GM12878 (cell line): Measurements from ENCODE around the gene PLAC8. TPM values are rescaled to one million over a fixed set of nuclear protein-coding genes. Genes with fewer than 3 reads are reported as not detected.

Source experiments
- ATAC-seq: fragments of 200-7000 bp; cut with Tn5 transposase; 3 replicates; pipeline ENCODE4 v1.9.1; 2020; ENCODE audit warnings: mild to moderate bottlenecking, moderate library complexity
- BruUV-seq: library from RNA; stranded (reverse); fragments of 400-500 nt; replicated peaks from 2 replicates; lab custom pipeline; 2021; lab: Mats Ljungman, UMichigan
- CTCF ChIA-PET: fragments of 300-600 bp; sonication (Branson Sonifier 250); formaldehyde crosslinking; extraction: SDS; loops from one replicate; lab custom pipeline; 2021; ENCODE audit warnings: inconsistent platforms; lab: Yijun Ruan, JAX
- POLR2A ChIA-PET: fragments of 350-600 bp; formaldehyde crosslinking; extraction: SDS; loops from one replicate; lab custom pipeline; 2021; ENCODE audit warnings: inconsistent platforms; lab: Charles Lee
- RAD21 ChIA-PET: fragments of 300-600 bp; sonication (Branson Sonifier 250); formaldehyde crosslinking; loops from one replicate; lab custom pipeline; 2023; ENCODE audit warnings: antibody characterized with exemption; ENCODE audit not compliant: unreplicated experiment; lab: Charles Lee
- SMC1A ChIA-PET: fragments of 300-600 bp; sonication (Branson Sonifier 250); formaldehyde crosslinking; loops from one replicate; lab custom pipeline; 2023; ENCODE audit not compliant: unreplicated experiment, uncharacterized antibody; lab: Charles Lee
- DNase-seq: peaks from one replicate; pipeline ENCODE4 v3.0.0-alpha.2; 2011; ENCODE audit warnings: low read depth, low spot score
- FAIRE-seq: peaks from 3 replicates; lab custom pipeline; 2011; peaks lifted over from hg19 to GRCh38; lab: Jason Lieb, UNC
- H2AFZ ChIP-seq: 2 replicates; pipeline ENCODE4 v1.6.0; 2011; ENCODE audit warnings: low read depth, low read length, control low read depth; ENCODE audit not compliant: control insufficient read depth
- H3K27ac ChIP-seq: 2 replicates; pipeline ENCODE4 v1.5.1; 2011; ENCODE audit warnings: control low read depth; ENCODE audit not compliant: control insufficient read depth, insufficient read depth
- H3K27me3 ChIP-seq, 2 experiments: replicated peaks in 1 of 2; 2 replicates each; pipeline versions ENCODE4 v1.6.0 to v1.6.1; 2011; ENCODE audit warnings: low read length in 1 of 2; ENCODE audit not compliant: control insufficient read depth in 2 of 2, insufficient read depth in 2 of 2
- H3K36me3 ChIP-seq, 2 experiments: 2 replicates each; pipeline ENCODE4 v1.5.1; 2011; ENCODE audit warnings: low read length in 1 of 2; ENCODE audit not compliant: control insufficient read depth in 2 of 2, insufficient read depth in 2 of 2
- H3K4me1 ChIP-seq: 2 replicates; pipeline ENCODE4 v1.6.1; 2011; ENCODE audit warnings: mild to moderate bottlenecking, low read length, moderate library complexity, mixed read lengths; ENCODE audit not compliant: control insufficient read depth, insufficient read depth
- H3K4me2 ChIP-seq: 2 replicates; pipeline ENCODE4 v1.6.0; 2011; ENCODE audit warnings: control low read depth; ENCODE audit not compliant: control insufficient read depth, insufficient read depth
- H3K4me3 ChIP-seq: fragments of 200-600 bp; sonication (generic); 2 replicates; pipeline ENCODE4 v1.5.1; 2016
- H3K79me2 ChIP-seq: 2 replicates; pipeline ENCODE4 v1.6.0; 2011; ENCODE audit warnings: low read length; ENCODE audit not compliant: control insufficient read depth, insufficient read depth
- H3K9ac ChIP-seq: 2 replicates; pipeline ENCODE4 v1.8.0; 2011; ENCODE audit warnings: low read length, control low read depth, mixed read lengths; ENCODE audit not compliant: control insufficient read depth, insufficient read depth
- H3K9me3 ChIP-seq: replicated peaks from 3 replicates; pipeline ENCODE4 v1.5.1; 2011; ENCODE audit warnings: mild to moderate bottlenecking, low read length; ENCODE audit not compliant: control insufficient read depth, insufficient read depth
- H4K20me1 ChIP-seq: 2 replicates; pipeline ENCODE4 v1.6.0; 2011; ENCODE audit not compliant: control insufficient read depth, insufficient read depth
- BMI1 ChIP-seq: fragments of 450-650 bp; IDR thresholded peaks from 2 replicates; pipeline ENCODE4 v1.6.1; 2016; ENCODE audit warnings: mild to moderate bottlenecking, moderate library complexity, borderline replicate concordance
- HDGF ChIP-seq: fragments of 450-650 bp; IDR thresholded peaks from 2 replicates; pipeline ENCODE4 v1.6.1; 2016; ENCODE audit warnings: antibody characterized with exemption
- IKZF1 ChIP-seq: fragments of 450-650 bp; conservative IDR thresholded peaks from 2 replicates; pipeline ENCODE4 v1.6.1; 2017; ENCODE audit warnings: antibody characterized with exemption, mild to moderate bottlenecking
- IKZF2 ChIP-seq, 2 experiments: fragments of 450-650 bp; IDR thresholded peaks; 2 replicates each; pipeline ENCODE4 v1.6.1; 2017; ENCODE audit warnings: mild to moderate bottlenecking in 2 of 2, moderate library complexity in 2 of 2
- JUNB ChIP-seq: IDR thresholded peaks from 2 replicates; pipeline ENCODE4 v1.6.1; 2016; ENCODE audit warnings: antibody characterized with exemption, mild to moderate bottlenecking
- PRDM15 ChIP-seq: fragments of 450-650 bp; formaldehyde crosslinking; IDR thresholded peaks from 2 replicates; pipeline ENCODE4 v1.4.0; 2020; ENCODE audit warnings: mild to moderate bottlenecking, moderate library complexity
- RUNX3 ChIP-seq: IDR thresholded peaks from 2 replicates; pipeline ENCODE4 v1.6.1; 2012; ENCODE audit warnings: low read length, inconsistent platforms
- SMAD1 ChIP-seq: fragments of 450-650 bp; IDR thresholded peaks from 2 replicates; pipeline ENCODE4 v1.6.1; 2018; ENCODE audit warnings: mild to moderate bottlenecking, low read depth; ENCODE audit not compliant: partially characterized antibody
- YBX1 ChIP-seq: fragments of 450-650 bp; IDR thresholded peaks from 2 replicates; pipeline ENCODE4 v1.6.1; 2016; ENCODE audit warnings: antibody characterized with exemption
- WGBS: methylation state at CpG from one replicate; pipeline ENCODE4 v1.1.6; 2016; ENCODE audit warnings: low lambda C conversion rate; ENCODE audit not compliant: insufficient replicate concordance, insufficient coverage; ENCODE audit errors: missing lambda C conversion rate; 5-methylcytosine and 5-hydroxymethylcytosine counted together
- in situ Hi-C: fragments of 300-500 bp; cut with MboI; formaldehyde crosslinking; loops from 9 replicates; pipeline ENCODE4 v1.14.3; 2018; ENCODE audit warnings: mixed read lengths
- intact Hi-C: fragments of 100-400 bp; cut with micrococcal nuclease; formaldehyde crosslinking; loops from one replicate; pipeline ENCODE4 v1.14.2; 2022; ENCODE audit not compliant: unreplicated experiment
- polyA plus RNA-seq, 11 experiments: library from polyadenylated mRNA; depleted of rRNA in 4 of 11; unstranded in 6 of 11; stranded (reverse) in 5 of 11; fragments of >200 nt; fragmentation: Nextera tagmentation in 4 of 11; fragmentation: Illumina TruSeq in 1 of 11; extraction: Ambion mirVana in 4 of 11; extraction: Trizol in 1 of 11; gene quantifications; 1 replicate in 1 of 11; 2 replicates in 10 of 11; pipeline versions ENCODE4 v1.2.1 to v1.2.3, GENCODE V29; 2011 to 2016; ENCODE audit warnings: inconsistent platforms in 2 of 11, missing spikeins in 2 of 11, low read depth in 1 of 11
- total RNA-seq, 4 experiments: library from RNA; depleted of rRNA in 3 of 4; stranded (reverse); fragments of >200 nt in 3 of 4; fragmentation: Illumina TruSeq in 1 of 4; extraction: Trizol in 1 of 4; gene quantifications; 2 replicates each; pipeline versions ENCODE4 v1.2.1 to v1.2.3, GENCODE V29; 2013 to 2021
- TF ChIP-seq, protein P1 (sequence below): fragments of 450-650 bp; conservative IDR thresholded peaks from 2 replicates; pipeline ENCODE4 v1.6.1; 2017; ENCODE audit warnings: mild to moderate bottlenecking, moderate library complexity
- TF ChIP-seq, protein P2 (sequence below): fragments of 450-650 bp; IDR thresholded peaks from 2 replicates; pipeline ENCODE4 v1.6.1; 2017; ENCODE audit warnings: low read depth, mild to moderate bottlenecking, moderate library complexity
- TF ChIP-seq, protein P3 (sequence below): fragments of 450-650 bp; IDR thresholded peaks from 2 replicates; pipeline ENCODE4 v1.6.1; 2016; ENCODE audit warnings: mild to moderate bottlenecking
- TF ChIP-seq, protein P4 (sequence below): IDR thresholded peaks from 2 replicates; pipeline ENCODE4 v1.6.1; 2012; ENCODE audit warnings: low read length, inconsistent platforms

The PLAC8 gene
- total and polyA plus RNA-seq, 10 of the 15 experiments (the other 5 are each of a cell fraction or from before 2014, with no cell fraction given): 214 to 841 (median 348) TPM

DNA sequence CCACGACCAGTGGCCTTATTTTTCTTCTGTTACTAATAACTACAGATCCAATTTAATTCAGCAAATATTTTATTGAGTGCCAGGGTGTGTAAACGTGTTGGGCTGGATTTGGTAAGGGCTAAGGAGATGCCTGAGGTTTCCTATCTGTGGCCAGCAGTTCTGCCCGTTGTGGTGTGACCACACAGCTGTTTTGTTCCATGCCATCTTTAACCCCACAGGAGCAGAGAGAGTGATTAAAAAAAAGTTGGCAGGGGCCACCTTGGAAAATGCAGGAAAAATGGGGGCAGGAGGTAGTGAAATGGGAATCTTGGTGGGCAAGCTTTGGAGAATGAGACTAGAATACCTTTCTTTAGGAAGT is 1.1 kb downstream of the PLAC8 start:
- in situ Hi-C loops (loop anchor here (5.0 kb wide), 1 partner anchor 104 kb away; no protein-coding TSS in a partner anchor), intact Hi-C loops (loop anchor here (5.0 kb wide), 1 partner anchor 221 kb away; the partner anchor contains the start of gene SEC31A)
- DNase-seq (no peak), ATAC-seq (peak; percentile 1; the same call in 1 of the 3 replicates), FAIRE-seq (no peak)
- H3K9me3 ChIP-seq: no peaks in the 10 kb centered on the region
- WGBS: 1% methylated on average over 3 of the region's 3 CpGs
- peak overlapping the region; percentile 4; the same call in 1 of the 2 replicates for H2AFZ ChIP-seq
- peak overlapping the region; percentile 99 for H3K27ac ChIP-seq
- SMC1A ChIA-PET: interaction anchor here (0.7 to 9.7 kb wide), 26 partner anchors 12 to 345 kb away, joined by 3 to 183 read pairs (median 4); partner anchors contain the start of gene COQ2
- peaks cover 70% of the 10 kb centered on the region for H3K79me2 ChIP-seq
- H3K4me3 ChIP-seq: peak overlapping the region; percentile 88
- no peaks in the 10 kb centered on the region for H4K20me1 ChIP-seq
- H3K36me3 ChIP-seq: no peaks in the 10 kb centered on the region; a peak in 1 of 4 replicates
- H3K4me1 ChIP-seq: peaks cover 11% of the 10 kb centered on the region
- no TSS peak for BruUV-seq
- peak overlapping the region; percentile 97 for H3K9ac ChIP-seq
- peak overlapping the region; percentile 97 for H3K4me2 ChIP-seq
- H3K27me3 ChIP-seq: no peaks in the 10 kb centered on the region
- RAD21 ChIA-PET: interaction anchor here (0.7 to 7.0 kb wide), 24 partner anchors 11 to 214 kb away, joined by 3 to 127 read pairs (median 7); partner anchors contain the start of gene COPS4
- POLR2A ChIA-PET: interaction anchor here (0.5 to 8.0 kb wide), 14 partner anchors 11 to 160 kb away, joined by 3 to 77 read pairs (median 6); no protein-coding TSS in a partner anchor
- CTCF ChIA-PET: interaction anchor here (0.6 to 6.4 kb wide), 19 partner anchors 10 to 169 kb away, joined by 3 to 43 read pairs (median 6); no protein-coding TSS in a partner anchor
- TF ChIP-seq, protein P1, sequence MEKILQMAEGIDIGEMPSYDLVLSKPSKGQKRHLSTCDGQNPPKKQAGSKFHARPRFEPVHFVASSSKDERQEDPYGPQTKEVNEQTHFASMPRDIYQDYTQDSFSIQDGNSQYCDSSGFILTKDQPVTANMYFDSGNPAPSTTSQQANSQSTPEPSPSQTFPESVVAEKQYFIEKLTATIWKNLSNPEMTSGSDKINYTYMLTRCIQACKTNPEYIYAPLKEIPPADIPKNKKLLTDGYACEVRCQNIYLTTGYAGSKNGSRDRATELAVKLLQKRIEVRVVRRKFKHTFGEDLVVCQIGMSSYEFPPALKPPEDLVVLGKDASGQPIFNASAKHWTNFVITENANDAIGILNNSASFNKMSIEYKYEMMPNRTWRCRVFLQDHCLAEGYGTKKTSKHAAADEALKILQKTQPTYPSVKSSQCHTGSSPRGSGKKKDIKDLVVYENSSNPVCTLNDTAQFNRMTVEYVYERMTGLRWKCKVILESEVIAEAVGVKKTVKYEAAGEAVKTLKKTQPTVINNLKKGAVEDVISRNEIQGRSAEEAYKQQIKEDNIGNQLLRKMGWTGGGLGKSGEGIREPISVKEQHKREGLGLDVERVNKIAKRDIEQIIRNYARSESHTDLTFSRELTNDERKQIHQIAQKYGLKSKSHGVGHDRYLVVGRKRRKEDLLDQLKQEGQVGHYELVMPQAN: no peak
- TF ChIP-seq PRDM15 (CRISPR knock-in tag) (0 out of 2 replicates have a peak, but pooled peaks have one; percentile 1), SMAD1 (peak; percentile 54), RUNX3 (0 out of 2 replicates have a peak, but pooled peaks have one; percentile 38), IKZF2 (IDR thresholded peaks at IDR 0.05) (peak; percentile 82 to 86), YBX1 (no peak), JUNB (no peak), BMI1 (0 out of 2 replicates have a peak, but pooled peaks have one; percentile 52), HDGF (peak; percentile 17; the same call in 1 of the 2 replicates), IKZF1 (peak; percentile 68)
- TF ChIP-seq, protein P2, sequence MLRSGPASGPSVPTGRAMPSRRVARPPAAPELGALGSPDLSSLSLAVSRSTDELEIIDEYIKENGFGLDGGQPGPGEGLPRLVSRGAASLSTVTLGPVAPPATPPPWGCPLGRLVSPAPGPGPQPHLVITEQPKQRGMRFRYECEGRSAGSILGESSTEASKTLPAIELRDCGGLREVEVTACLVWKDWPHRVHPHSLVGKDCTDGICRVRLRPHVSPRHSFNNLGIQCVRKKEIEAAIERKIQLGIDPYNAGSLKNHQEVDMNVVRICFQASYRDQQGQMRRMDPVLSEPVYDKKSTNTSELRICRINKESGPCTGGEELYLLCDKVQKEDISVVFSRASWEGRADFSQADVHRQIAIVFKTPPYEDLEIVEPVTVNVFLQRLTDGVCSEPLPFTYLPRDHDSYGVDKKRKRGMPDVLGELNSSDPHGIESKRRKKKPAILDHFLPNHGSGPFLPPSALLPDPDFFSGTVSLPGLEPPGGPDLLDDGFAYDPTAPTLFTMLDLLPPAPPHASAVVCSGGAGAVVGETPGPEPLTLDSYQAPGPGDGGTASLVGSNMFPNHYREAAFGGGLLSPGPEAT: peak; percentile 43; the same call in 1 of the 2 replicates
- TF ChIP-seq, protein P3, sequence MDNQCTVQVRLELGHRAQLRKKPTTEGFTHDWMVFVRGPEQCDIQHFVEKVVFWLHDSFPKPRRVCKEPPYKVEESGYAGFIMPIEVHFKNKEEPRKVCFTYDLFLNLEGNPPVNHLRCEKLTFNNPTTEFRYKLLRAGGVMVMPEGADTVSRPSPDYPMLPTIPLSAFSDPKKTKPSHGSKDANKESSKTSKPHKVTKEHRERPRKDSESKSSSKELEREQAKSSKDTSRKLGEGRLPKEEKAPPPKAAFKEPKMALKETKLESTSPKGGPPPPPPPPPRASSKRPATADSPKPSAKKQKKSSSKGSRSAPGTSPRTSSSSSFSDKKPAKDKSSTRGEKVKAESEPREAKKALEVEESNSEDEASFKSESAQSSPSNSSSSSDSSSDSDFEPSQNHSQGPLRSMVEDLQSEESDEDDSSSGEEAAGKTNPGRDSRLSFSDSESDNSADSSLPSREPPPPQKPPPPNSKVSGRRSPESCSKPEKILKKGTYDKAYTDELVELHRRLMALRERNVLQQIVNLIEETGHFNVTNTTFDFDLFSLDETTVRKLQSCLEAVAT: peak; percentile 13; the same call in 1 of the 2 replicates
- TF ChIP-seq, protein P4, sequence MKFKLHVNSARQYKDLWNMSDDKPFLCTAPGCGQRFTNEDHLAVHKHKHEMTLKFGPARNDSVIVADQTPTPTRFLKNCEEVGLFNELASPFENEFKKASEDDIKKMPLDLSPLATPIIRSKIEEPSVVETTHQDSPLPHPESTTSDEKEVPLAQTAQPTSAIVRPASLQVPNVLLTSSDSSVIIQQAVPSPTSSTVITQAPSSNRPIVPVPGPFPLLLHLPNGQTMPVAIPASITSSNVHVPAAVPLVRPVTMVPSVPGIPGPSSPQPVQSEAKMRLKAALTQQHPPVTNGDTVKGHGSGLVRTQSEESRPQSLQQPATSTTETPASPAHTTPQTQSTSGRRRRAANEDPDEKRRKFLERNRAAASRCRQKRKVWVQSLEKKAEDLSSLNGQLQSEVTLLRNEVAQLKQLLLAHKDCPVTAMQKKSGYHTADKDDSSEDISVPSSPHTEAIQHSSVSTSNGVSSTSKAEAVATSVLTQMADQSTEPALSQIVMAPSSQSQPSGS: no peak
